ENCODE results near the gene COA1. TPM values are rescaled to one million over a fixed set of nuclear protein-coding genes. Genes with fewer than 3 reads are reported as not detected.

COA1 gene
- total RNA-seq, 2 donors from 2014 or later = 47.9 to 57.5 TPM

- Histone ChIP-seq H3K9me3 (no peaks in the 10 kb centered on the region), H3K36me3 (no peaks in the 10 kb centered on the region), H3K27ac (no peak overlapping the region), H3K27me3 (replicated peaks; ENCODE audit: insufficient read depth) (no peaks in the 10 kb centered on the region), H3K4me1 (replicated peaks) (no peaks in the 10 kb centered on the region), H3K4me3 (no peak overlapping the region)
- intact Hi-C loops (cut with DNase I) = loop anchor here (5.0 kb wide), 1 partner anchor 135 kb away; no protein-coding TSS in a partner anchor
- TF ChIP-seq POLR2AphosphoS5 (IDR thresholded peaks at IDR 0.05) (no peak), POLR2A (IDR thresholded peaks at IDR 0.05) (no peak), CTCF (IDR thresholded peaks at IDR 0.05) (no peak)
- no peak for DNase-seq (ENCODE audit: low spot score)
- 58% methylated on average over 3 of the region's 3 CpGs for WGBS
These were observed 27.4 kb downstream of the COA1 start for GRCh38 chr7:43701929-43702328.

- no peak for DNase-seq (ENCODE audit: low spot score)
- H3K4me1 ChIP-seq (replicated peaks) = no peaks in the 10 kb centered on the region
- intact Hi-C loops (cut with DNase I) = loop anchor here (5.0 kb wide), 1 partner anchor 136 kb away; no protein-coding TSS in a partner anchor
These were observed 27.8 kb downstream of the COA1 start for GRCh38 chr7:43701500-43701854.

GRCh38 chr7:43700646-43701499 is 28.4 kb downstream of the COA1 start:
- WGBS = 22% methylated on average over 2 of the region's 2 CpGs
- TF ChIP-seq POLR2AphosphoS5 (IDR thresholded peaks at IDR 0.05) (no peak), CTCF (IDR thresholded peaks at IDR 0.05) (no peak), POLR2A (IDR thresholded peaks at IDR 0.05) (no peak)
- H3K4me3 ChIP-seq = no peak overlapping the region
- H3K4me1 ChIP-seq (replicated peaks) = no peaks in the 10 kb centered on the region
- H3K36me3 ChIP-seq = no peaks in the 10 kb centered on the region
- H3K9me3 ChIP-seq = no peaks in the 10 kb centered on the region
- no peak overlapping the region for H3K27ac ChIP-seq
- intact Hi-C loops (cut with DNase I) = loop anchor here (1.0 to 5.0 kb wide), 2 partner anchors 119 to 136 kb away; no protein-coding TSS in a partner anchor
- no peaks in the 10 kb centered on the region for H3K27me3 ChIP-seq (replicated peaks; ENCODE audit: insufficient read depth)
- no peak for DNase-seq (ENCODE audit: low spot score)

More at GRCh38 chr7:43701500-43701854, 27.8 kb downstream of the COA1 start:
- Histone ChIP-seq H3K9me3 (no peaks in the 10 kb centered on the region), H3K4me3 (no peak overlapping the region), H3K27ac (no peak overlapping the region), H3K27me3 (replicated peaks; ENCODE audit: insufficient read depth) (no peaks in the 10 kb centered on the region), H3K36me3 (no peaks in the 10 kb centered on the region)
- TF ChIP-seq CTCF (IDR thresholded peaks at IDR 0.05) (no peak), POLR2A (IDR thresholded peaks at IDR 0.05) (no peak), POLR2AphosphoS5 (IDR thresholded peaks at IDR 0.05) (no peak)

- no peaks in the 10 kb centered on the region for H3K36me3 ChIP-seq
- no peaks in the 10 kb centered on the region for H3K4me1 ChIP-seq (replicated peaks)
- no peak for DNase-seq (ENCODE audit: low spot score)
- no peaks in the 10 kb centered on the region for H3K9me3 ChIP-seq
- H3K27me3 ChIP-seq (replicated peaks; ENCODE audit: insufficient read depth) = no peaks in the 10 kb centered on the region
- 19% methylated on average over 6 of the region's 6 CpGs for WGBS
- peak; percentile 35 to 85 (median 76) for TF ChIP-seq CTCF (IDR thresholded peaks at IDR 0.05)
- TF ChIP-seq POLR2AphosphoS5 (IDR thresholded peaks at IDR 0.05) = peak; percentile 61
- no peak for TF ChIP-seq POLR2A (IDR thresholded peaks at IDR 0.05)
- no peak overlapping the region for H3K27ac ChIP-seq
- H3K4me3 ChIP-seq = no peak overlapping the region
- intact Hi-C loops (cut with DNase I) = loop anchor here (1.0 to 5.0 kb wide), 2 partner anchors 118 to 137 kb away; no protein-coding TSS in a partner anchor
These were observed 29.2 kb downstream of the COA1 start for GRCh38 chr7:43700059-43700501.

Data from prostate gland (tissue), 2 donors.